ENCODE data around the gene SERINC3. TPM values are rescaled to one million over a fixed set of nuclear protein-coding genes. Genes with fewer than 3 reads are reported as not detected.

Gene SERINC3
- total and polyA plus RNA-seq, 2 donors (not counting 3 experiments of a cell fraction or from before 2014, with no cell fraction given): 83.7 to 177 TPM

DNA sequence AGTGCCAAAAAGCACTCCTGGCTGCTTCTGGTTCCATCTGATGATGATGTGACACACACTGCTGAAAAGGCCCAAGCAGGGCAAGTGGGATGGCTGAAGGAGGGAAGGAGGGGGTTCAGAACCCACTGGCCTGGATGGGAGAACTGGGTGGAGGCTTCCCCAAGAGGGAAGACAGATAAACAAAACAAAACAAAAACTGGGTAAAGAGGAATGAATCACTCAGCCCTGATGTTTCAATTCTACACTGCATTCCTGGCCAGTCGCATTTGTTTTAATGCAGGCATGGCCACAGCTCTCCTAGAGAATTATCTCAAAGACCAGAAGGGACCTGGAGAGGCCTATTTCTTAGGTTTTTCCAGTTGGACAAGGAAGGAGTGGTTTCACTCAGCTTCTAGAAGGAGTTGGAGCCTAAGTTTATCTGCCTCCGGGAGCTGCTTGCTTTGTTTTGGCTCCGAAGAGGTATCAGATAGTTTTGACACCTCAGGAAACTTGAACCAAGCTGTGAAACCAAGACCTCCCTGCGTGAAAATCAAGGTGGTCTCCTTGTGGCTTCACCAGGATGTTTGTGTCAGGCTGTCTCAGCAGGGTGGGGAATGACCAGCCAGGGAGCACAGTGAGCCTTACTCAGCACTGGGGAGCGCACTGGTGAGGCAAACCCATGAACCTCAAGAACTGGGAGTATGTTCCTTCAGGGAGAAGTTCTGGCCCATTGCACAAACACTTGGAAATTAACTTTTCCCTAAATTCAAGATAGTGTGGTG is 30.1 kb downstream of the SERINC3 start:
- no peak for FAIRE-seq
- Histone ChIP-seq H3K4me2 (ENCODE audit: insufficient read depth, low read length) (no peak overlapping the region), H4K20me1 (replicated peaks; ENCODE audit: control insufficient read depth, extremely low read depth, insufficient read depth, low read length) (no peaks in the 10 kb centered on the region), H3K4me1 (ENCODE audit: control insufficient read depth, extremely low read depth, insufficient read depth, low read length) (no peaks in the 10 kb centered on the region), H3K27me3 (ENCODE audit: control insufficient read depth in 2 of 2, insufficient read depth in 2 of 2, low read length in 2 of 2) (no peaks in the 10 kb centered on the region), H3K79me2 (ENCODE audit: control insufficient read depth, insufficient read depth, low read length) (no peaks in the 10 kb centered on the region), H3K9me3 (replicated peaks; ENCODE audit: control insufficient read depth, insufficient read depth, low read length) (no peaks in the 10 kb centered on the region), H2AFZ (ENCODE audit: low read depth, low read length) (no peak overlapping the region), H3K9me1 (replicated peaks; ENCODE audit: control insufficient read depth, extremely low read depth, insufficient read depth, low read length) (no peaks in the 10 kb centered on the region), H3K9ac (replicated peaks; ENCODE audit: extremely low read depth, insufficient read depth, low read length) (no peak overlapping the region), H3K36me3 (ENCODE audit: control insufficient read depth in 2 of 2, extremely low read depth in 1 of 2, insufficient read depth in 2 of 2, low read length in 2 of 2) (peaks cover 18 to 30% of the 10 kb centered on the region in 2 experiments), H3K27ac (ENCODE audit: insufficient read depth, low read depth, low read length) (no peak overlapping the region), H3K4me3 (replicated peaks in 1 of 3; ENCODE audit: insufficient read depth in 1 of 3, low read depth in 1 of 3, low read length in 3 of 3) (no peak overlapping the region)
- dilution Hi-C loops (cut with MboI; ENCODE audit: extremely low pct_ligation_motif_present, low sequenced_read_pairs) (no loop called here), intact Hi-C loops (cut with micrococcal nuclease) (no loop called here)
- DNase-seq (ENCODE audit: low read depth, low spot score): no peak
- ChIA-PET CTCF (interaction anchor here (1.5 kb wide), 2 partner anchors 118 to 192 kb away, joined by 3 to 4 read pairs; no protein-coding TSS in a partner anchor), POLR2A (no interaction called here)
- TF ChIP-seq MAX (IDR thresholded peaks at IDR 0.05; ENCODE audit: insufficient read depth, insufficient read length) (no peak), EZH2 (IDR thresholded peaks at IDR 0.05; ENCODE audit: borderline replicate concordance, low read depth, low read length, severe bottlenecking) (no peak), GATA2 (IDR thresholded peaks at IDR 0.05; ENCODE audit: insufficient read depth, insufficient read length, low read depth, low read length) (no peak), JUN (IDR thresholded peaks at IDR 0.05; ENCODE audit: borderline replicate concordance, insufficient read depth, insufficient read length, low read depth) (no peak), FOS (IDR thresholded peaks at IDR 0.05; ENCODE audit: borderline replicate concordance, insufficient read depth, low read length) (no peak), MYC (IDR thresholded peaks at IDR 0.05; ENCODE audit: low read depth, low read length) (no peak), POLR2AphosphoS5 (IDR thresholded peaks at IDR 0.05; ENCODE audit: insufficient read depth, low read depth, low read length) (no peak), POLR2A (IDR thresholded peaks at IDR 0.05; ENCODE audit: low read depth, low read length) (no peak)
- TF ChIP-seq, protein P1, sequence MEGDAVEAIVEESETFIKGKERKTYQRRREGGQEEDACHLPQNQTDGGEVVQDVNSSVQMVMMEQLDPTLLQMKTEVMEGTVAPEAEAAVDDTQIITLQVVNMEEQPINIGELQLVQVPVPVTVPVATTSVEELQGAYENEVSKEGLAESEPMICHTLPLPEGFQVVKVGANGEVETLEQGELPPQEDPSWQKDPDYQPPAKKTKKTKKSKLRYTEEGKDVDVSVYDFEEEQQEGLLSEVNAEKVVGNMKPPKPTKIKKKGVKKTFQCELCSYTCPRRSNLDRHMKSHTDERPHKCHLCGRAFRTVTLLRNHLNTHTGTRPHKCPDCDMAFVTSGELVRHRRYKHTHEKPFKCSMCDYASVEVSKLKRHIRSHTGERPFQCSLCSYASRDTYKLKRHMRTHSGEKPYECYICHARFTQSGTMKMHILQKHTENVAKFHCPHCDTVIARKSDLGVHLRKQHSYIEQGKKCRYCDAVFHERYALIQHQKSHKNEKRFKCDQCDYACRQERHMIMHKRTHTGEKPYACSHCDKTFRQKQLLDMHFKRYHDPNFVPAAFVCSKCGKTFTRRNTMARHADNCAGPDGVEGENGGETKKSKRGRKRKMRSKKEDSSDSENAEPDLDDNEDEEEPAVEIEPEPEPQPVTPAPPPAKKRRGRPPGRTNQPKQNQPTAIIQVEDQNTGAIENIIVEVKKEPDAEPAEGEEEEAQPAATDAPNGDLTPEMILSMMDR (IDR thresholded peaks at IDR 0.05; ENCODE audit: extremely low read depth in 1 of 2, insufficient read depth in 1 of 2, low read depth in 1 of 2, low read length in 2 of 2): no peak
- BruUV-seq (replicated peaks): no TSS peak

Data from endothelial cell of umbilical vein (primary cell).